Panc1 (cell line): ENCODE results near the gene NVL.
"Not testable (repeated sequence)": the region's sequence is repeated elsewhere in the genome, so short reads cannot be mapped to it uniquely, and the experiment has no call there.

ENCODE experiments used
- POLR2AphosphoS5 ChIP-seq: IDR thresholded peaks from 2 replicates; pipeline ENCODE4 v1.6.1; 2012; ENCODE audit warnings: mild to moderate bottlenecking, low read depth, low read length, moderate library complexity
- SIN3A ChIP-seq: IDR thresholded peaks from 2 replicates; pipeline ENCODE4 v1.6.1; 2012; ENCODE audit warnings: low read depth, mild to moderate bottlenecking, low read length, moderate library complexity, borderline replicate concordance; ENCODE audit not compliant: insufficient read depth
- TF ChIP-seq, protein P1 (sequence below): fragments of 450-650 bp; IDR thresholded peaks from 2 replicates; pipeline ENCODE4 v1.5.1; 2017; ENCODE audit warnings: mild to moderate bottlenecking
- TF ChIP-seq, protein P2 (sequence below), 2 experiments: IDR thresholded peaks; 2 replicates each; pipeline ENCODE4 v1.6.1; 2011 to 2012; ENCODE audit warnings: low read depth in 2 of 2, control low read depth in 1 of 2, low read length in 1 of 2, mild to moderate bottlenecking in 1 of 2, moderate library complexity in 1 of 2; ENCODE audit not compliant: insufficient read depth in 1 of 2

DNA sequence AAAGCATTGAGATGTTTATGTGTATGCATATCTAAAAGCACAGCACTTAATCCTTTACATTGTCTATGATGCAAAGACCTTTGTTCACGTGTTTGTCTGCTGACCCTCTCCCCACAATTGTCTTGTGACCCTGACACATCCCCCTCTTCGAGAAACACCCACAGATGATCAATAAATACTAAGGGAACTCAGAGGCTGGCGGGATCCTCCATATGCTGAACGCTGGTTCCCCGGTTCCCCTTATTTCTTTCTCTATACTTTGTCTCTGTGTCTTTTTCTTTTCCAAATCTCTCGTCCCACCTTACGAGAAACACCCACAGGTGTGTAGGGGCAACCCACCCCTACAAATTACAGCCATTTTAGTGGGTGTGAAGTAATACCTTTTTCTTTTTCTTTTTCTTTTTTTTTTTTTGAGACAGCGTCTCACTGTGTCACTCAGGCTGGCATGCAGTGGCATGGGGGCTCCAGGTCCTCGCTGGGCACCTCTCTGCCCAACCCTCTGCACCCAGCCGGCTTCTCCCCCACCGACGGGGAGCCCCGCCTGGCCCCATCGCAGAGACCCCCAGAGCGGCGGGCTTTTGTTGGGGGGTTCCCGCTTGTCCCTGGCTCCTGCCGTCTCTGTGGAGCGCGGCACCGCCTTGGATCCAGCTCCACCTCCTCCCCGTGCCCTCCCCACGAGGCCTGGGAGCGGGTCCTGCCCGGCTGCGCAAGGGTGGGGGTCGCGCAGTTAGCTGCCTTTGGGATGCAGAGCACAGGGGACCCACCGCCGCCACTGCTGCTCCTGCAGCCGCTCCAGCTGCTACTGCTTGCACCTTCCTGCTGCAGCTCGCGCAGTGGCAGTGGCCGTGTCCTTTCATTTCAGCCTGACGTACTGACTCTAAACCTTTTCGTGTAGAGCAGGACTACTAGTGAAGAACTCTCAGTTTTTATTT, 10.7 kb upstream of the NVL start:
- TF ChIP-seq, protein P1, sequence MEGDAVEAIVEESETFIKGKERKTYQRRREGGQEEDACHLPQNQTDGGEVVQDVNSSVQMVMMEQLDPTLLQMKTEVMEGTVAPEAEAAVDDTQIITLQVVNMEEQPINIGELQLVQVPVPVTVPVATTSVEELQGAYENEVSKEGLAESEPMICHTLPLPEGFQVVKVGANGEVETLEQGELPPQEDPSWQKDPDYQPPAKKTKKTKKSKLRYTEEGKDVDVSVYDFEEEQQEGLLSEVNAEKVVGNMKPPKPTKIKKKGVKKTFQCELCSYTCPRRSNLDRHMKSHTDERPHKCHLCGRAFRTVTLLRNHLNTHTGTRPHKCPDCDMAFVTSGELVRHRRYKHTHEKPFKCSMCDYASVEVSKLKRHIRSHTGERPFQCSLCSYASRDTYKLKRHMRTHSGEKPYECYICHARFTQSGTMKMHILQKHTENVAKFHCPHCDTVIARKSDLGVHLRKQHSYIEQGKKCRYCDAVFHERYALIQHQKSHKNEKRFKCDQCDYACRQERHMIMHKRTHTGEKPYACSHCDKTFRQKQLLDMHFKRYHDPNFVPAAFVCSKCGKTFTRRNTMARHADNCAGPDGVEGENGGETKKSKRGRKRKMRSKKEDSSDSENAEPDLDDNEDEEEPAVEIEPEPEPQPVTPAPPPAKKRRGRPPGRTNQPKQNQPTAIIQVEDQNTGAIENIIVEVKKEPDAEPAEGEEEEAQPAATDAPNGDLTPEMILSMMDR: not testable (repeated sequence)
- not testable (repeated sequence) for TF ChIP-seq POLR2AphosphoS5, SIN3A
- TF ChIP-seq, protein P2, sequence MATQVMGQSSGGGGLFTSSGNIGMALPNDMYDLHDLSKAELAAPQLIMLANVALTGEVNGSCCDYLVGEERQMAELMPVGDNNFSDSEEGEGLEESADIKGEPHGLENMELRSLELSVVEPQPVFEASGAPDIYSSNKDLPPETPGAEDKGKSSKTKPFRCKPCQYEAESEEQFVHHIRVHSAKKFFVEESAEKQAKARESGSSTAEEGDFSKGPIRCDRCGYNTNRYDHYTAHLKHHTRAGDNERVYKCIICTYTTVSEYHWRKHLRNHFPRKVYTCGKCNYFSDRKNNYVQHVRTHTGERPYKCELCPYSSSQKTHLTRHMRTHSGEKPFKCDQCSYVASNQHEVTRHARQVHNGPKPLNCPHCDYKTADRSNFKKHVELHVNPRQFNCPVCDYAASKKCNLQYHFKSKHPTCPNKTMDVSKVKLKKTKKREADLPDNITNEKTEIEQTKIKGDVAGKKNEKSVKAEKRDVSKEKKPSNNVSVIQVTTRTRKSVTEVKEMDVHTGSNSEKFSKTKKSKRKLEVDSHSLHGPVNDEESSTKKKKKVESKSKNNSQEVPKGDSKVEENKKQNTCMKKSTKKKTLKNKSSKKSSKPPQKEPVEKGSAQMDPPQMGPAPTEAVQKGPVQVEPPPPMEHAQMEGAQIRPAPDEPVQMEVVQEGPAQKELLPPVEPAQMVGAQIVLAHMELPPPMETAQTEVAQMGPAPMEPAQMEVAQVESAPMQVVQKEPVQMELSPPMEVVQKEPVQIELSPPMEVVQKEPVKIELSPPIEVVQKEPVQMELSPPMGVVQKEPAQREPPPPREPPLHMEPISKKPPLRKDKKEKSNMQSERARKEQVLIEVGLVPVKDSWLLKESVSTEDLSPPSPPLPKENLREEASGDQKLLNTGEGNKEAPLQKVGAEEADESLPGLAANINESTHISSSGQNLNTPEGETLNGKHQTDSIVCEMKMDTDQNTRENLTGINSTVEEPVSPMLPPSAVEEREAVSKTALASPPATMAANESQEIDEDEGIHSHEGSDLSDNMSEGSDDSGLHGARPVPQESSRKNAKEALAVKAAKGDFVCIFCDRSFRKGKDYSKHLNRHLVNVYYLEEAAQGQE (IDR thresholded peaks at IDR 0.05; ENCODE audit: insufficient read depth in 1 of 2, low read depth in 2 of 2, low read length in 1 of 2): not testable (repeated sequence)
